ENCODE measurements around the gene NAGK.
"Not testable (repeated sequence)": the region's sequence is repeated elsewhere in the genome, so short reads cannot be mapped to it uniquely, and the experiment has no call there.

The NAGK gene

GRCh38 chr2:71069376-71069775, 928 bp downstream of the NAGK start:
- DNase-seq (ENCODE audit: low spot score): no peak

GRCh38 chr2:71070294-71071093, 2.0 kb downstream of the NAGK start:
- no peak for DNase-seq (ENCODE audit: low spot score)

GRCh38 chr2:71071681-71072398, 3.4 kb downstream of the NAGK start:
- DNase-seq (ENCODE audit: low spot score): no peak

- no peak for DNase-seq (ENCODE audit: low spot score)
These were observed 4.0 kb downstream of the NAGK start for GRCh38 chr2:71072492-71072891.

- no peak for DNase-seq (ENCODE audit: low spot score)
These were observed 5.0 kb downstream of the NAGK start for GRCh38 chr2:71073475-71073874.

- no peak for DNase-seq (ENCODE audit: low spot score)
These were observed 6.5 kb downstream of the NAGK start for GRCh38 chr2:71074893-71075395.

GRCh38 chr2:71078624-71079023, 10.2 kb downstream of the NAGK start:
- no peak for DNase-seq (ENCODE audit: low spot score)

- no peak for DNase-seq (ENCODE audit: low spot score)
These were observed 14.2 kb downstream of the NAGK start for GRCh38 chr2:71082402-71083252.

GRCh38 chr2:71083297-71083696, 14.8 kb downstream of the NAGK start:
- not testable (repeated sequence) for DNase-seq (ENCODE audit: low spot score)

GRCh38 chr2:71083752-71084312, 15.4 kb downstream of the NAGK start:
- DNase-seq (ENCODE audit: low spot score): not testable (repeated sequence)

- DNase-seq (ENCODE audit: low spot score): not testable (repeated sequence)
These were observed 17.0 kb downstream of the NAGK start for GRCh38 chr2:71085325-71086003.

GRCh38 chr2:71089475-71089874, 21.0 kb downstream of the NAGK start:
- not testable (repeated sequence) for DNase-seq (ENCODE audit: low spot score)

- not testable (repeated sequence) for DNase-seq (ENCODE audit: low spot score)
These were observed 23.4 kb downstream of the NAGK start for GRCh38 chr2:71091808-71092207.

- DNase-seq (ENCODE audit: low spot score): not testable (repeated sequence)
These were observed 24.2 kb downstream of the NAGK start for GRCh38 chr2:71092491-71093260.

GRCh38 chr2:71100195-71100964, 31.9 kb downstream of the NAGK start:
- no peak for DNase-seq (ENCODE audit: low spot score)

- DNase-seq (ENCODE audit: low spot score): no peak
These were observed 33.2 kb downstream of the NAGK start for GRCh38 chr2:71101656-71102055.

- DNase-seq (ENCODE audit: low spot score): no peak
These were observed 34.7 kb downstream of the NAGK start for GRCh38 chr2:71102981-71103681.

- DNase-seq (ENCODE audit: low spot score): no peak
These were observed 35.4 kb downstream of the NAGK start for GRCh38 chr2:71103809-71104208.

- DNase-seq (ENCODE audit: low spot score): not testable (repeated sequence)
These were observed 38.0 kb downstream of the NAGK start for GRCh38 chr2:71106463-71106862.
